Mononuclear cell (primary cell): Measurements from ENCODE around the gene FNDC3B. TPM values are rescaled to one million over a fixed set of nuclear protein-coding genes. Genes with fewer than 3 reads are reported as not detected.

Experiments
- H3K27me3 ChIP-seq: 2 replicates; pipeline ENCODE4 v1.6.0; 2011; ENCODE audit warnings: low read length, control low read depth; ENCODE audit not compliant: insufficient read depth
- H3K4me1 ChIP-seq: 2 replicates; pipeline ENCODE4 v1.5.1; 2011; ENCODE audit warnings: mild to moderate bottlenecking, low read length, control low read depth; ENCODE audit not compliant: insufficient read depth
- H3K4me3 ChIP-seq: 2 replicates; pipeline ENCODE4 v1.5.1; 2011; ENCODE audit warnings: mild to moderate bottlenecking, low read length, moderate library complexity
- H3K9me3 ChIP-seq: 2 replicates; pipeline ENCODE4 v1.5.1; 2011; ENCODE audit warnings: low read depth, mild to moderate bottlenecking, control low read depth, low read length
- total RNA-seq: library from RNA; depleted of rRNA; stranded (reverse); fragments of >200 nt; gene quantifications from one replicate; pipeline ENCODE4 v1.2.3, GENCODE V29; 2012

Gene FNDC3B
- total RNA-seq, 1 donor, result 46.1 TPM

DNA sequence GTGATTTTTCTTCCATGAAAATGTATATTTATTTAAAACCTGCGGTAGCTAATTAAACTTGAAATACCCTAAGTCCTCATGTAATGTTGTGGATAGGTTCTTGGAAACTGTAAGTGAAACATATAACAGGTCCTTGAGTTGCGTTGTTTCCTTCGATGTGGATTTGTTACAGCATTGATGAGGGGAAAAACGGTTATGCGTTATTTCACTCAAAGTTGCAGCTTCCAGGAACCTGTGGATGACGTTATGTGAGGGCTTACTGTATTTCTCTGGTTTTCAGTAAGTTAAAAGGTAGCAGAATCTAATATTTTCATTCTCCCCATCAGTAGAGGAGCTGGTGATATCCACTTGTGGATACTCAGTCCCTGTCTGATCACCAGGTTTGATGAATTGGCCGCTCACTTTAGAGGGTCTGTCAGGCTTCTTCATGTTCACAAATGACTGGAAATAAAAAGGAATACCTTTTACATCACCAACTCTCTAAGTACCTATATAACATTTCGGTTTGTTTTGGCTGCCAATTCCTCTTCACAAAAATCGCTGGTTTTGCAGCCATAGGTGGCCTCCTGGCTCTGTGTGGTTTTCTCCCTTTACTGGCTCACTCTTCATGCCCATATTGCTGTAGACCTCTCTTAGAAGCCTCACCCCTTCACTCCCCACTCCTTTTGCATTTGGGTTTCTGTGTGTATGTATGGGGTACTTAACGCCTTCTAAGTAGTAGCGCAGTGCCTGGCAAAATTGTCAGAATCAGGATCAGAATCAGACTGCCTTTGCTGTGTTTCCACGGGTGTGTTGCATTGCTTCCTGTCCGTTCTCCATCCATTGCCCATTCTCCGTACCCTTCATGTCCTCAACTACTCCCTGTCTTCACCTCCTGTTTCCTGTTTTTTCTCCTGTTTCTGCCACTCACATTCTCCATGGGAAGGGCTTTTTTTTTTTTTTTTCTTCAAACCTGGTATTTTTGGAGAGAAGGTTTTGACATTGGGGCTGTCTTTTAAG lies 112.6 kb downstream of the FNDC3B start:
- Histone ChIP-seq H3K27me3 (no peaks in the 10 kb centered on the region), H3K4me1 (peaks cover 53% of the 10 kb centered on the region), H3K4me3 (no peak overlapping the region), H3K9me3 (no peaks in the 10 kb centered on the region)

DNA sequence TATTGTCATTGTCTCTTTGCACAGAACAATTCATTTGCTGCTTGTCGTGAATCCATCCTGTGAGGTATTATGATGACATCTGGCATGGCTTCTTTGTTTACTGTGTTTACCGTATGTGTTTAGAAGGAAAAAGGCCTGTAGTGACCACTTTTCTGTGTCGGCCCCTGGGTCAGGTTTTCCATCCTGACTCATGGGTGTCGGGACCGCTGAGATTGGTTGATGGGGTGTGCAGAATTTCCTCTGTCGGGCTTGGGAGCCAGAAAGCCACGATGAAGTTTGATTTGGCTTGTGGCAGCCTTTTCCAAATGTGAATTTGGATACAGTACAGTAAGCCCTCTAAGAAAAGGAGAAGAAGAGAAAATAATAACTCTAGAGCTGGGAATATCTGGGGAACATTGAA lies 113.5 kb downstream of the FNDC3B start:
- H3K4me3 ChIP-seq, result no peak overlapping the region
- H3K27me3 ChIP-seq, result no peaks in the 10 kb centered on the region
- H3K9me3 ChIP-seq, result no peaks in the 10 kb centered on the region
- H3K4me1 ChIP-seq, result peaks cover 44% of the 10 kb centered on the region

DNA sequence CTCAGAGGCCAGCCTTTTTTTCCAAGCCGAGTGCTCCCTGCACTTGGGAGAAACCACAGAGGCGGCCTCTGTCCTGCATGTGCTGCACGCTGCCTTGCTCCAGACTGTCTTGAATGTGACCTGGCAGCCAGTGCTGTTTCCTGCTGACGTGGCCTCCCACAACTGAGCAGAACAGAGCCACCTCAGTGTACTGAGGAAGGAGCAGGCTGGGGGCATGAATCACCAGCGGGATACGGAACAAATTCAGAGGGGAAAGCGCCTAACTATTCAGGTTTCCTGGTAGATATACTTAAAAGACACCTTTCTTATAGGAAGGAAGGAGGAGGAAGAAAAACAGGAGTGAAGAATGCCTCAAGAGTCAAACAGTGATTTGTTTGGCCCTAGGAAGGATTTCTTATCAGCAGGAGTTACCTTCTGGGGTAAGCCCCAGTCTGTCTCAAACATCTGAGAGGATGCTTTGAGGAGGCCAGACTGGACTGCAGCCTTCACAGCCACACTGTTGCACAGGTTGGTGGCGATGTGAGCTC lies 114.0 kb downstream of the FNDC3B start:
- Histone ChIP-seq H3K4me1 (peaks cover 41% of the 10 kb centered on the region), H3K9me3 (no peaks in the 10 kb centered on the region), H3K4me3 (no peak overlapping the region), H3K27me3 (no peaks in the 10 kb centered on the region)

DNA sequence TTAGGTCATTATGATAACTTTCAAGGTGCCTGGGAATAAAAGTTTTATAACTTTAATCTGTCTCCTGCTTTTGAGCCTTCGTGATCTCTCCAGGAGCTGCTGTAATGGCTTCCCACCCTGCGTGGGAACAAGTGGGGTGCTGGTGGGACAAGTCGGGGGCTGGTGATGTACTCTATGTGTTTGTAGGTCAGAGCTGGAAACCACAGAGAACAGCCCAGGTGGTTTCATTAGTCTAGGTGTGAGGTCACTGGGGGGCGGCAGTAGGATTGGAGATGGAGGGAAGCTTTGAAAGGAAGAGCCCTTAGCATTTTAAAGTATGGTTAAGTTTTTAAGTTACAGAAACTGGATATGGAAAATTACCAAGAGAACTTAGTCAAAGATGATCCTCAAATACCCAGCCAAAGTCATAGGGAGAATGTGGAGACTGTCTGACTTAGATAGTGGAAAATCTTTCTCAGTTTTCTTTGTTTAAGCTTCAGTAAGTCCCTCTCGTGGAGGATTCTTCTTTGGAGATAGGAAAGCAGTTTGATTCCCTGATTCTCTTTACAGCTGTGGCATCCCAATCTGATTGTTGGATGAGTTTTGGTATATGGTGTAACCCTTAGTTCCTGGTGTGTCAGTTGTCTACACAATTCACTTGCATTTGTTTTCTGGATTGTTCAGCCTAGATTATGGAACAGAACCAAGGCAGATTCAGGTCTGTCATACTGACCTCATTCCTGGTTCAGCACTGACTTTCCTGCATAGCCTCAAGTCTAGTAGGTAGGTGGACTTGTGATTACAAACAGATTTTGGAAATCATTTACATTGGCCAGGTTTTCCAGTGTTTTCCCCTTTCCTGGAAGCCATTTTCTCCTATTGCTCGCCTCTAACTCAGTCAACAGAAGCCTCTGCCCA lies 115.6 kb downstream of the FNDC3B start:
- H3K27me3 ChIP-seq, result no peaks in the 10 kb centered on the region
- H3K9me3 ChIP-seq, result no peaks in the 10 kb centered on the region
- peaks cover 42% of the 10 kb centered on the region for H3K4me1 ChIP-seq
- no peak overlapping the region for H3K4me3 ChIP-seq

DNA sequence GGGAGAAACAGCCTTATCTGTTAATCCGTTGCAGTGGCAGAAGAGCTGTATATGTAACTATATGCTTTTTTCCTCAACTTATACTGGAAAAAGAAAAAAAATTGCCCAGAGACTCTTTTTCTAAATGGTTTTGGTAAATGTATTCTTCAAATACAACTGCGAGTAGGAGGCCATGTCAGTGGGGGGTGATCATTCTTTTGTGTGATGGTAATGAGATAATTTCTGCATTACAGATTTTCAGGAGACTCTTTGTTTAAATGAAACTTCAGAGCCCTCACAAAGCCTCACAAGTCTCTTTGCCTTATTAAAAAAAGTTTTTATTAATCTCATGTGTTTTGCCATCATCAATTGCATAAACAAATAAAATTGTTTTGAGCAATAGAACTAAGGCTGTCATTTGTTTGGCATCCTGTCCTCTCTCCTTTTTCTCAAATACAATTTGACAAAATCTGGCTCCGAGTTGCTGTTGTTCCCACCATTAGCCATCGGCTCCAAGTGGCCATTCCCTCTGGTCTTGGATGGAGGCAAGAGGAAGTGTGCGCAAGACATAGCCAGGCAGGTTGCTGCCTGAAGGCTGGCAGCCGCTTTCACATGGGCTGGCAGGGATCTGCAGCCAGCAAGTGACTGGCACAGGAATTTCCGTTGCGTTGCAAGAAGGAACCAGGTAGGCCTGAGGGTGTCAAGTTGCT lies 116.7 kb downstream of the FNDC3B start:
- H3K4me1 ChIP-seq, result peaks cover 48% of the 10 kb centered on the region
- H3K9me3 ChIP-seq, result no peaks in the 10 kb centered on the region
- H3K4me3 ChIP-seq, result no peak overlapping the region
- no peaks in the 10 kb centered on the region for H3K27me3 ChIP-seq

DNA sequence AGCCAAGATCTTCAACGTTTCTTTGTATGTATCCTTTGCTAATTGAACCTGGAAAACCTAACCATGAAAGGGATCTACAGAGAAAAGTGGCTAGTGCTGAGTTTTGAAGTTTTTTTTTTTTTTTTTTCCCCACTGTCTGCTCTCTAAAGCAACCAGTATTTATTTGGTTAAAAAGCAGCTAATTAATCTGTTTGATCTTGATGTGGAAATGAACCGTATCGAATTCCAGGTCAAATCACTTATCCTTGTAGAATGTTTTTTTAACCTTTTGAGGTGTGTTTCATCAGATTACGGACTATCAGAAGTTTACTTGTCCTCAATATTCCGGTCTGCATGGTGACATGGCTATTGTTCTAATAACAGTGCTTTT lies 117.2 kb downstream of the FNDC3B start:
- H3K4me1 ChIP-seq, result peaks cover 48% of the 10 kb centered on the region
- no peak overlapping the region for H3K4me3 ChIP-seq
- no peaks in the 10 kb centered on the region for H3K9me3 ChIP-seq
- no peaks in the 10 kb centered on the region for H3K27me3 ChIP-seq

DNA sequence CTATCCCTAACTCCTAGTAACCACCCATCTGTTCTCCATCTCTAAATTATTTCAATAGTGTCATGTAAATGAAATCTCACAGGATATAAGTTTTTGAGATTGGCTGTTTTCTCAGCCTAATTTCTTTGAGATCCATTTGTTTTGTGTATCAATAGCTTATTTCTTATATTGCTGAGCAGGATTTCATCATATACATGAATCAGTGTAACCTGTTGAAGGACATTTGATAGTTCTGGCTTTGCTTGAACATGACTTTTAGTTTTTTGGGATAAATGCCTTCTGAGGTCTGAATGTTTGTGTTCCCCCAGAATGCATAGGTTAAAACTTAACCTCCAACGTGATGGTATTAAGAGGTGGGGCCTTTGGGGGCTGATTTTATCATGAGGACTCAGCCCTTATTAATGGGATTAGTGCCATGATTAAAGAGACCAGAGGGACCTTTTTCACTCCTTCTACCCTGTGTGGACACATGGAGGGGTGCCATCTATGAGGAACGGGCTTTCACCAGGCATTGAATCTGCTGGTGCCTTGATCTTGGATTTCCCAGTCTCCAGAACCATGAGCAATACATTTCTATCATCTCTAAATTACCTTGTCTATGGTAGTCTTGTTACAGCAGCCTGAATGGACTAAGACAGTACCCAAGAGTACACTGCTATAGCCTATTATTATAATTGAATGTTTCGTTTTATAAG lies 118.3 kb downstream of the FNDC3B start:
- H3K4me1 ChIP-seq, result peaks cover 37% of the 10 kb centered on the region
- no peaks in the 10 kb centered on the region for H3K27me3 ChIP-seq
- H3K4me3 ChIP-seq, result no peak overlapping the region
- no peaks in the 10 kb centered on the region for H3K9me3 ChIP-seq

DNA sequence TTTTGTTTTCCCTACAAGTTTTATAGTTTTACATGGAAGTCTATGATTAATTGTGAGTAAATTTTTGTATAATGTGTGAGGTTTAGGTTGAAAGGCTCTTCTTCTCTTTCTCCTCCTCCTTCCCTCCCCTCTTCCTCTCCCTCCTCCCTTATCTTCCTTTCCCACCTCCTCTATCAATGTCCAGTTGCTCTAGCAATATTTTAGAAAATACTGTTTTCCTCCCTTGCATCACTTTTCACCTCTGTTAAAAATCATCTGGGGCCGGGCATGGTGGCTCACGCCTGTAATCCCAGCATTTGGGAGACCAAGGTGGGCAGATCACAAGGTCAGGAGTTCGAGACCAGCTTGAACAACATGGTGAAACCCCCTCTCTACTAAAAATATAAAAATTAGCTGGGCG lies 119.4 kb downstream of the FNDC3B start:
- H3K9me3 ChIP-seq, result no peaks in the 10 kb centered on the region
- no peaks in the 10 kb centered on the region for H3K27me3 ChIP-seq
- H3K4me3 ChIP-seq, result no peak overlapping the region
- peaks cover 26% of the 10 kb centered on the region for H3K4me1 ChIP-seq

DNA sequence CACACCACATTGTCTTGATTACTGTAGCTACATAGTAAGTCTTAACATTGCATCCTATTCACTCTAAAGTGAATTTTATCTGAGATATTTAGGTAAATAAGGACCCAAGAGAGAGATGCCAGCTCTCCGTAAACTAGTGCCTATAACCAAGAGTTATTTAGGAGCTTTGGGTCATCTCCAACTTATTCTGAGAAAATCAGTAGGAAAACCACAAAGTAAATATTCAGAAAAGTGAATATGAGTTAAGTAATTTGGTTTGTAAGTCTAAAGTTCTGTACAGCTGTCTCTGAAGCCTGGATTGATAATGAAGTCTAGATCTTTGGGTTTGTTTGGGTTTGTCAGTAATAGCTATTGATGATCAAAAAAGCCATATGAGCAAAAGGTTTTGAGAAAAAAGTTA lies 120.0 kb downstream of the FNDC3B start:
- Histone ChIP-seq H3K27me3 (no peaks in the 10 kb centered on the region), H3K4me3 (no peak overlapping the region), H3K4me1 (peaks cover 21% of the 10 kb centered on the region), H3K9me3 (no peaks in the 10 kb centered on the region)

DNA sequence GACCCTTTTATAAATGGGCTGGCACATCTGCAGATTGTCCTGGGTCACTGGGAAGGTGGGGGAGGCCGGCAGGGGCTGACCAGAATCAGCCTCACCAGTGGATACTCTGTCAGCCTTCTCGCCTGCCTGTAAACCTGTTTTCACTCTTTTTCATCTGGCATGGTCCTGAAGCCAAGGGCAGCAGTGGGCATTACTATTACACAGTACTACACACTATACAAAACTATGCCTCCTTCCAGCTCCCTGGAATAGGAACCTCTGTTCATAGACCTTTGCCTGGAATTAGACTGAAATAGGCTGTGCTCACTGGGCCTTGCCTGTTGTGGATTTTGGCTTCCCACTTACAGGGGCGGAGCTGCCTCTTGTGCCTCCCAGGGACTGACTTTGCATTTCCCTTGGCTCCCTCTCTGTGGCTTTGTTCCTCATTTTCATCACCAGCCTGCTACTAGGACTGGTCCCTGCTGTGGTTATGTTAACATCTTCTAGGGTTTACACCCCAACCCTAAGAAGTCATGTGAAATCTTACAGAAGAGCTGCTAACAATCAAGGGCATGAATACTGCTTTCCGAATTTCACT lies 120.7 kb downstream of the FNDC3B start:
- H3K9me3 ChIP-seq, result no peaks in the 10 kb centered on the region
- H3K4me3 ChIP-seq, result no peak overlapping the region
- no peaks in the 10 kb centered on the region for H3K27me3 ChIP-seq
- peaks cover 18% of the 10 kb centered on the region for H3K4me1 ChIP-seq

DNA sequence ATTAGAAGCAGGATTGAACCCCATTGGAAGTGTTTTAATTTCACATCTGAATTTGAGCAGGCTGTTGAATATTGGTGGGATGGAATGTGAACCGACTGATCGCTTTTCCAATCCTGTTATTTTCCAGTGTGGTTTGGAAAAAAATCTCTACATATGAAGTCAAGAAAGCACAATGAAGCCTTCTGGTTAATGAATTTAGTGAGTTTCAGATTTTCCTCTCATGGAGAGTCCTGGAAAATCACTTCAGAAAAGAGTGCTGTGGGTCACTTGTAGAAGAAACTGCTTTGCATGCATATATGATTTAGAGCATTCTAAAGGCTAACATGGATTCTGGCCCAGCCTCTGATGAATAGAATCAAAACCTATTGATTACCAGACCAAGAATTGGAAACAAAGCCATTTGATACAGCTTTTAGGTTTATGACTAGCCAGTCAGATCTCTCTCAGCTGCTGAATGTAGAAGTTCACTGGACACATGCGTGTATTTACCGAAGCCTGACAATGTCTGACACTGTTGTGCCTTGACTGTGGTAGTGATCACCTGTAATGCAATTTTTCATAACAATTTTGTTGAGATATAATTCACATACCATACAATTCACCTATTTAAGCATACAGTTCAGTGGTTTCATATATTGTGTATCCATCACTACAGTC lies 121.9 kb downstream of the FNDC3B start:
- Histone ChIP-seq H3K27me3 (no peaks in the 10 kb centered on the region), H3K4me1 (peaks cover 17% of the 10 kb centered on the region), H3K9me3 (no peaks in the 10 kb centered on the region), H3K4me3 (no peak overlapping the region)

DNA sequence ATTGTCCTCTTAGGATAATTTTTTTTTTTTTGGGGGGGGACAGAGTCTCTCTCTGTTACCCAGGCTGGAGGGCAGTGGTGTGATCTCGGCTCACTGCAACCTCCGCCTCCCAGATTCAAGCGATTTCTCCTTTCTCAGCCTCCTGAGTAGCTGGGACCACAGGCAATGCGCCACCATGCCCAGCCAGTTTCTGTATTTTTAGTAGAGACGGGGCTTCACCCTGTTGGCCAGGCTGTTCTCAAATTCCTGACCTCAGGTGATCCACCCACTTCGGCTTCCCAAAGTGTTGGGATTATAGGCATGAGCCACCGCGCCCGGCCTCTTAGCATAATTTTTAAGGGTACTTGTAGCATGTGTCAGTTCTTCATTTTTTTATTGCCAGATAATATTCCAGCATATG lies 122.6 kb downstream of the FNDC3B start:
- Histone ChIP-seq H3K9me3 (no peaks in the 10 kb centered on the region), H3K4me1 (peaks cover 15% of the 10 kb centered on the region), H3K27me3 (no peaks in the 10 kb centered on the region)

DNA sequence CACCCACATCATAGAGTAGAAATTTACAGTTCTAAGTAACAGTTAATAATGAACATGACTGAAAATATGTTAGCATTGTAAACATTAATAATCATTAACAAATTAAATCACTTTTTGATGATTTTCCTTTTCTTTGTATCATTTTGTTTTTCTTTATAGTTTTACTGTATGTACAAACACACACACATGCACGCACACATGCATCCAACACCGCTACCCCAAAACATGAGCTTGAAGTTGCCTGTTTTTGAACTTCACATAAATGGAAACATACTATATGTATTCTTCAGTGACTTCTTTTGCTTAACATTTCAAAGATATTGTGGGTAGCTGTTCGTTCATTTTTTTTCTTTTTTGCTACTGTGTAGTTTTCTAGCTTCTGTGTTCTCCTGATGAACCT lies 123.9 kb downstream of the FNDC3B start:
- Histone ChIP-seq H3K9me3 (no peaks in the 10 kb centered on the region), H3K27me3 (no peaks in the 10 kb centered on the region), H3K4me1 (peaks cover 25% of the 10 kb centered on the region), H3K4me3 (no peak overlapping the region)

More for the DNA sequence above, 122.6 kb downstream of the FNDC3B start:
- no peak overlapping the region for H3K4me3 ChIP-seq
